ENCODE measurements around the gene OR2G6.
"Not testable (repeated sequence)": the region's sequence is repeated elsewhere in the genome, so short reads cannot be mapped to it uniquely, and the experiment has no call there.

The OR2G6 gene

DNA sequence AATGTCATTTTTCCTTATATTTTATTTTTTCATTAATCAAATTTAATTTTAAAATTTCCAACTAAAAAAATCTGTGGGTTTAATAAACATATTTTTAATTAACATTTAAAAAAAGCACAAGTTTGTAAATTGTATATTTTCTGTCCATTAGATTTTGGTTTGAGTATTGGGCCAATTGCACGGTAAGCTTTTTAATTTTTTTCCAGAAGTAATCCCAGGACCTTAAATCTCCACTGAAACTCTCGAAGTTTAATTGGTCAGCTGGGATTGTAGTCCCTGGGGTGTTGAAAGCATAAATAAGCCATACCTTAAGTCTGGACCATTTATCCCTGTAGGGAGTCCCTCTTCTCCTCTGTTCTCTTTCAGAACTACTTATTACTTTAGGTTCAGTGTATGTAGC, at the start of gene OR2G6:
OR2G6 (plus strand) TSS at position 301 of the 400 bp plus-strand sequence. CDS start 13,574 bp downstream, outside the sequence.
- not testable (repeated sequence) for DNase-seq (ENCODE audit: low spot score)

DNA sequence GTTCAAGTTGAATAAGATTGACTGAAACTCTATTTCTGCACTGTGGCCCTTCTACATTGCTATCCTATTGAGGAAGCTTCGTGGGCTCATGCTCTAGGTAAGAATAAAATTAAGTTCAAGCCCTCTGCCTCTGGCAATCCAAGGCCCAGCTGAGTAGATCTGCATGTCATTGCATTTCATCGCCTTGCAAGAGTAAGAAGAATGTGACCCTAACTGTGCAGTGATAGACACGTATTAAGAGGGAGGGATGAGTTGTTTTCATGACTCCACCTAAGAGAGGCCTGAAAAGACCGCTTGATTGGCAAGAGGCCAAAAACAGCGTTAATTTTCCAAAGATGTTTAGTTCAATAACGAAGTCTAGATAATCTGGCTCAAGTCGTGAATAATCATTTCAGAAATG, 48.8 kb upstream of the OR2G6 start:
- not testable (repeated sequence) for DNase-seq (ENCODE audit: low spot score)

DNA sequence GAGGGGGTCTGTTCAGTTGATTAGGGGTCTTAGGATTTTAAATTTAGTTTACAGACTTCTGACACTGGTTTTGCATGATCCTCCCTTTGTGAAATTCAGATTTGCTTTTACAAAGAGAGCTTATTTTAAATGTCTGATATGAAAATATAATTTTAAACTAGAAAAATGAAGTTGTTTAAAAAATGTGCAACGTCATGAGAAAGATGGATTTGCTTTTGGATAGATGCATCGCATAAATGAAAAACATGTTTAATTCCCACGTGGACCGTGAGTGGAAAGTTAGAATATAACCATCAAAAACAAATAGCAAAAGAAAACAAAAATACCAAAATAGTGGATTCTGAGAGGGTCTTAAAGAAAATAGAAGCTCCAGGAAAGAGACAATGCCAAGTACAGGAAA, 36.7 kb upstream of the OR2G6 start:
- no peak for DNase-seq (ENCODE audit: low spot score)

DNA sequence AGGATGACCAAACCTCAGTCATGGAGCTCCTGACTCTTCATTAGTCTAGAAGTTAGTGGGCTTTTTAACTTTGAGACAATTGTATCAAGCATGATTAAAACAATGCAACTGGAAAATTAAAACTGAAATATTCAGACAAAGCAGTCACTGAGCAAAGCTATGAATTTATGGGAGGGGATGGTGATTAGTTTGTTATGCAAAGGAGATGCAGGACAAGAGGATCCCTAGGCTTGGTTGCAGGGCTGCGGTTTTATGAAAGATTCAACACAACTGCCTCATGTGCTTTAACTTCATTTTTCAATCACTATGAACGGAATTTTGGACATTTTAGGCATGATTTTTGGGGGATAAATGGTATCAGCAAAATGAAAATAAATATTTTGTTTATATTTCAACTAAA, 35.8 kb upstream of the OR2G6 start:
- not testable (repeated sequence) for DNase-seq (ENCODE audit: low spot score)

DNA sequence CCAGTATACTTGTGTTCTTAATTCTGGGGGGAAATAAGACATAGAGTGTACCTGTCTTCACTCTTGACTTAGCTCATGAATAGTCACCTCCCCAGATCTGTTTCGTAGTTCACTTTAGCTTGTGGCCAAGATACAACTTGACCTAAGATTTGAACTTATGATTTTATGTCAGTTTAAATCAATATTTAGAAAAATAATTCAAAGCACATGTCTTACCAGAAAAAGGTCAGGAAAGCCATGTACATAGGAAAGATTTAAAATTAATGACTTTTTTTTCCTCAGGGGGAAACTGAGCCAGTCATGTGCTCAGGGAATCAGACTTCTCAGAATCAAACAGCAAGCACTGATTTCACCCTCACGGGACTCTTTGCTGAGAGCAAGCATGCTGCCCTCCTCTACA, 34.8 kb upstream of the OR2G6 start, which contains the start of gene OR2T3:
OR2T3 (plus strand) TSS at position 301 of the 400 bp plus-strand sequence; CDS start at position 301, 0 bp downstream.
- not testable (repeated sequence) for DNase-seq (ENCODE audit: low spot score)

DNA sequence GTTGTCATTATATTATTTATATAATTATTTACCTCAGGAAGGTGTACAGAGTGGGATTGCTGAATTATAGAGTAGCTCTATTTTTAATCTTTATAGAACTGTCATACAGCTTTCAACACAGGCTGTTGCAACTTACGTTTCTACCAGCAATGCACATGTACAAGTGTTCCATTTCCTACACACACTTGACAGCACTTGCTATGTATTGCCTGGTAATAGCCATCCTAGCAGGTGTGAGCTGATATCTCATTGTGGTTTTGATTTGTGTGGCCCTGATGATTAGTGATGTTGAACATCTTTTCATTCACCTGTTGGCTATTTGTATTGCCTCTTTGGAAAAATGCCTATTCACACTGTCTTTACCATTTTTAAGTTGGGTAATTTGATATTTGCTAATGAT, 32.2 kb upstream of the OR2G6 start:
- DNase-seq (ENCODE audit: low spot score) = not testable (repeated sequence)

DNA sequence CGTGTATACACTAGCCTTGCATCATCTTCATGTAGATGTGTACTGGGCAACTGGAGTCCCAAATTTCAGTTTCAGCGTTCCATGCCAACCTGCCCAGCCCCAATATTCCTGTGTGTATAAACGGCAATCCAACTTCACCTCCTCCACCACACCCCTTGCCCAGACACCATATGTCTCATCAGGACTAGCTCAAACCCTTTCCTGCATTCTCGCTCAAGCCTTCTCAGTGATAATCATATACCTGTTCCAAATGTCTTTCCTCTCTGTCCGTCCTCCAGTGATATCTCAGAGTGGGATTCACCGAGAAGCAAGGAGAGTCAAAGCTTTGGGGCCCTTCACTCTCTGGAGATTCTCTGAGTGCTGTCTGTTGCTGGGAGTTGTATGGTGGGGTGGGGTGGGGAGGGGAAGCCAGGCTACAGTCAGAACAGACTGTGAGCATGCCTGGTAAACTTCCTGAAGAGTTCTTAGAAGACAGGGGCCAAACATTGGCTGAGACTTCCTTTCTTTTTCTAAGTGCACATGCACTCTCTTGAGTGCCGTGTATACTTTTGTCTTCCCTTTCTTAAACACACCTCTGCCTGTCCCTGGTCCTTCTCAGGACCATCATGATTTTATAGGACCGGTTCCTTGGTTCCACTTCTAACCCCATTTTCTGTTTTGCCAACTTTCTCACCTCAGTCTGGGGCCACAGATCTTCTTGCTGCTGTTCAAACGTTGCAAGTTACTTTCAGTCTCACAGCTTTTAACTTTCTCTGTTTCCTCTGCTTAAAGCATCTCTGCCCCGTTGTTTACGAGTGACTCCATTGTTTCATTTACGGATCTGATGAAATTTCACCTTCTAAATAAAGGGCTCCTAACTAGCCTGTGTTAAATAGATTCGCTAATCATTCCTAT, 25.9 kb upstream of the OR2G6 start:
- not testable (repeated sequence) for DNase-seq (ENCODE audit: low spot score)

DNA sequence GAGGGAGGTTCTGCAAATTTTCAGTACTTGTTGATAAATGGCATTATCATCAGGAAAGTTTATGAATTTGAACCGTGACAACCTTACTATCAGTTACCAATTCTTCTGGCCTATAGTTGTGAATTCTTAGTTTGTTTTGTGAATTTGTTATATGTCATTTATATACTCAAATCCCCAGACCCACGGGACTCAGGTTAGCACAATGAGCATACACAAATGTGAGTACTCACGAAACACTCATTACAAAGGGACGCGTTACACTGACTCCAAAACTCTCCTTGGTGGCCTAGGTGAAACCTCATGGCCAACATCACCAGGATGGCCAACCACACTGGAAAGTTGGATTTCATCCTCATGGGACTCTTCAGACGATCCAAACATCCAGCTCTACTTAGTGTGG, 19.6 kb upstream of the OR2G6 start, which contains the start of gene OR2T5:
OR2T5 (plus strand) TSS at position 301 of the 400 bp plus-strand sequence; CDS start at position 301, 0 bp downstream.
- DNase-seq (ENCODE audit: low spot score) = not testable (repeated sequence)

DNA sequence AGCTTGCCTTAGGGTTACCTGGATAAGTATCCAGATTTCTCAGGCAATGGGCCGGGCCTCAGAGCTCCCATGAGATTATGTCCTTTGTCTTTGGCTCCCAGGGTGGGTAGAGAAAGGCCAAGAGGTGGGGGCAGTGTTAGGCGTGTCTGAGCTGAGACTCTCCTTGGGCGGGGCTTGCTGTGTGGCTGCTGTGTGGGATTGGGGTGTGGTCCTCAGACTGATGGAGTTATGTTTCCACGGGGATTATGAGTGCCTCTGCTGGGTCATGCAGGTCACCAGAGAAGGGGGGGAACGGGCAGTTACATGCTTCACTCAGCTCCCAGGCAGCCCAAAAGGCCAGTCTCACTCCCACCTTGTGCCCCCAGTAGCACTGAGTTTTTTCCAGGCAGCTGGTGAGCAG, 11.2 kb upstream of the OR2G6 start:
- DNase-seq (ENCODE audit: low spot score) = not testable (repeated sequence)

DNA sequence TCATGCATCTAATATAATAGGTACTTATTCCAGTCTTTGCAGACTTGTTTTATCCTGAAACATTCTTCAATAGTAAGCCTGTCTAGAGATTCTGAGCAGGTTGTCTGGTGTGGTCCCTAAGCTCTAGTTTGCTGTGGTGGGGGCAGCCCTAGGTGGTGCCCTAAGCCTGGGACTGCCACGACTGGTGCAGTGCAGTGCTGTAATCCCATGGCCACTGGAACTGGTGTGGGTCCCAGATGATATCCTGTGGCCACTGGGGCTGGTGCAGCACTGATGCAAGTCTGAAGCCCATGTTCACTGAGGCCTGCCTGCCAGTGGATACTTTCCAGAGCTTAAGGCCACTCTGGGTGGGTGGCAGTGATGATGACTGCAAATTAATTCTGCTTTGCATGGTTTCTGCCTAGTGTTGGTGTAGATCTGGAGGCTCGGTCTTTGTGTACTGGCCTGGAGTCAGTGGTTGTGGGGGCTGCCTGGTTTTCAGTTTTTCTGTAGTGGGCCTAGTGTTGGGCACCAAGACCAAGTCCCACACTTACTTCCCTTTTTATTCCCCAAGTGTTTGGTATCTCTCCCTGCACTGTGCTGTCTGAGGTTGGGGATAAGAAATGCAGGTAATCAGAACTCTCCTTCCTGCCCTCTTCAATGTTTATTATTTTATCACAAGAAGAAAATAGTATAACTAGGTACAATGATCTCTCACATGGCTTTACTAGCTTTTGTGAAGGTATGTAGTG, 7.4 kb upstream of the OR2G6 start:
- DNase-seq (ENCODE audit: low spot score) = peak; percentile 3

DNA sequence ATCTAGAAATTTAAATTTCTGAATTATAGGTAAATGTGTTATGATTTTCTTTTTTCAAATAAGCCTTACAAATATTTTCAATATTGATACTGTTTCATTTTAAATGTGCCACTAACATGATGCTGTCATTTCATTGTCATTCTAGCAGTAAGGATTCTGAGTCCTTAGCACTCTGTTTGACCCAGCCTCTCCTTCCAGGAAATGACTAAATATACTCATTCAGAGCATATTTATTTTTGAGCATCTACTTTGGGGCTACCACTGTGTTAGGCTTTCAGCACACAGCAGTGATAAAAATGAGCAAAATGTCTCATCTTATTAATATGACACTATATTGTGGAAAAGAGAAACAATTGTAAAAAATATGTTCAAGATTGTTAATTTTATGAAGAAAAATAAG, 2.3 kb downstream of the OR2G6 start:
- not testable (repeated sequence) for DNase-seq (ENCODE audit: low spot score)

DNA sequence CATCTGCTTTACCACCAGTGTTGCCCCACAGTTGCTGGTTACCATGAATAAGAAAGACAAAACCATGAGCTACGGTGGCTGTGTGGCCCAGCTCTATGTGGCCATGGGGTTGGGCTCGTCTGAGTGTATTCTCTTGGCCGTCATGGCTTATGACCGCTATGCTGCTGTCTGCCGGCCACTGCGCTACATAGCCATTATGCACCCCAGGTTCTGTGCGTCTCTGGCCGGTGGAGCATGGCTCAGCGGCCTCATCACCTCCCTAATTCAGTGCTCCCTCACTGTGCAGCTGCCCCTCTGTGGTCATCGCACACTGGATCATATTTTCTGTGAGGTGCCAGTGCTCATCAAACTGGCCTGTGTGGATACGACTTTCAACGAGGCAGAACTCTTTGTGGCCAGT, 14.0 kb downstream of the OR2G6 start:
- no peak for DNase-seq (ENCODE audit: low spot score)

DNA sequence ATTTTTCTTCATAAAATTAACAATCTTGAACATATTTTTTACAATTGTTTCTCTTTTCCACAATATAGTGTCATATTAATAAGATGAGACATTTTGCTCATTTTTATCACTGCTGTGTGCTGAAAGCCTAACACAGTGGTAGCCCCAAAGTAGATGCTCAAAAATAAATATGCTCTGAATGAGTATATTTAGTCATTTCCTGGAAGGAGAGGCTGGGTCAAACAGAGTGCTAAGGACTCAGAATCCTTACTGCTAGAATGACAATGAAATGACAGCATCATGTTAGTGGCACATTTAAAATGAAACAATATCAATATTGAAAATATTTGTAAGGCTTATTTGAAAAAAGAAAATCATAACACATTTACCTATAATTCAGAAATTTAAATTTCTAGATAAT, 29.6 kb downstream of the OR2G6 start:
- DNase-seq (ENCODE audit: low spot score) = not testable (repeated sequence)

DNA sequence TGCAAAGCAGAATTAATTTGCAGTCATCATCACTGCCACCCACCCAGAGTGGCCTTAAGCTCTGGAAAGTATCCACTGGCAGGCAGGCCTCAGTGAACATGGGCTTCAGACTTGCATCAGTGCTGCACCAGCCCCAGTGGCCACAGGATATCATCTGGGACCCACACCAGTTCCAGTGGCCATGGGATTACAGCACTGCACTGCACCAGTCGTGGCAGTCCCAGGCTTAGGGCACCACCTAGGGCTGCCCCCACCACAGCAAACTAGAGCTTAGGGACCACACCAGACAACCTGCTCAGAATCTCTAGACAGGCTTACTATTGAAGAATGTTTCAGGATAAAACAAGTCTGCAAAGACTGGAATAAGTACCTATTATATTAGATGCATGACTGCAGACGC, 39.5 kb downstream of the OR2G6 start:
- not testable (repeated sequence) for DNase-seq (ENCODE audit: low spot score)

DNA sequence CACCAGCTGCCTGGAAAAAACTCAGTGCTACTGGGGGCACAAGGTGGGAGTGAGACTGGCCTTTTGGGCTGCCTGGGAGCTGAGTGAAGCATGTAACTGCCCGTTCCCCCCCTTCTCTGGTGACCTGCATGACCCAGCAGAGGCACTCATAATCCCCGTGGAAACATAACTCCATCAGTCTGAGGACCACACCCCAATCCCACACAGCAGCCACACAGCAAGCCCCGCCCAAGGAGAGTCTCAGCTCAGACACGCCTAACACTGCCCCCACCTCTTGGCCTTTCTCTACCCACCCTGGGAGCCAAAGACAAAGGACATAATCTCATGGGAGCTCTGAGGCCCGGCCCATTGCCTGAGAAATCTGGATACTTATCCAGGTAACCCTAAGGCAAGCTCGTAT, 43.2 kb downstream of the OR2G6 start:
- DNase-seq (ENCODE audit: low spot score) = not testable (repeated sequence)

DNA sequence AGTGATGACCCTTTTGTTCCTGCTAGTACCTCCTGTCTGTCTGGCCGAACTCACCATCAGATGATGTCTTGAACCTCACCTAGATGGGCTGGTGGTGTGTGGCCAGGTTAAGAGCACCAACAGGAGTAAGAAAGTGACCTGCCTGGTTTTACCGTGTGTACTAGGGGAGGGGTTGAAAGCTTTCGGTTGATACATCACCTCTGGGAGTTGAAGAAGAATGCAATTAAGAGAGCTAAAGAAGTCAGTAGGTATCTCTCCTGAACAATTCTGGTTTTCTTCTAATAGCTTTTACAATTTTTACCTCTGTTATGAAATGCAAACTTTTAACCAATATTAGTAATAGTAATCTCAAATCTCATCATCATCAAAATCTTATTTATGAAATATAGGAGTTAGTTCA, 54.8 kb downstream of the OR2G6 start, which contains the start of gene OR2T29:
OR2T29 (minus strand) TSS at position 101 of the 400 bp plus-strand sequence. CDS start 3,281 bp downstream, outside the sequence.
- not testable (repeated sequence) for DNase-seq (ENCODE audit: low spot score)

DNA sequence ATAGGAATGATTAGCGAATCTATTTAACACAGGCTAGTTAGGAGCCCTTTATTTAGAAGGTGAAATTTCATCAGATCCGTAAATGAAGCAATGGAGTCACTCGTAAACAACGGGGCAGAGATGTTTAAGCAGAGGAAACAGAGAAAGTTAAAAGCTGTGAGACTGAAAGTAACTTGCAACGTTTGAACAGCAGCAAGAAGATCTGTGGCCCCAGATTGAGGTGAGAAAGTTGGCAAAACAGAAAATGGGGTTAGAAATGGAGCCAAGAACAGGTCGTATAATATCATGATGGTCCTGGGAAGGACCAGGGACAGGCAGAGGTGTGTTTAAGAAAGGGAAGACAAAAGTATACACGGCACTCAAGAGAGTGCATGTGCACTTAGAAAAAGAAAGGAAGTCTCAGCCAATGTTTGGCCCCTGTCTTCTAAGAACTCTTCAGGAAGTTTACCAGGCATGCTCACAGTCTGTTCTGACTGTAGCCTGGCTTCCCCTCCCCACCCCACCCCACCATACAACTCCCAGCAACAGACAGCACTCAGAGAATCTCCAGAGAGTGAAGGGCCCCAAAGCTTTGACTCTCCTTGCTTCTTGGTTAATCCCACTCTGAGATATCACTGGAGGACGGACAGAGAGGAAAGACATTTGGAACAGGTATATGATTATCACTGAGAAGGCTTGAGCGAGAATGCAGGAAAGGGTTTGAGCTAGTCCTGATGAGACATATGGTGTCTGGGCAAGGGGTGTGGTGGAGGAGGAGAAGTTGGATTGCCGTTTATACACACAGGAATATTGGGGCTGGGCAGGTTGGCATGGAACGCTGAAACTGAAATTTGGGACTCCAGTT, 57.9 kb downstream of the OR2G6 start:
- DNase-seq (ENCODE audit: low spot score) = not testable (repeated sequence)

DNA sequence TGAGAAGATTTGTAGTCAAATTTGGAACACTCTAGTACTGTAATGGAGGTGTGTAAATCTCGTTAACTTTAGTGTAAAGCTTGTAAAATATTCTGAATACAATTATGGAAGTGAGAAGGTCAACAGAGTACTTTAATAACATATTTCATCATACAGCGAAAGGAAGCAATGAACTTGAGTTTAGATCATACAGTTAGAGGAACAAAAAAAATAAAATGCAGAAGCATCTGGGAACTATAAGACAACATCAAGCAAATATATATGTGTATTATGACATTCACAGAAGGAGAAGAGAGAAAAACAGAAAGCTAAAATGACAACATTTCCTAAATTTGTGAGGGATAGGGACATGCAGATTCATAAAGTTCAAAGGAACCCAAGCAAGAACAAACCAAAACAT, 61.2 kb downstream of the OR2G6 start:
- not testable (repeated sequence) for DNase-seq (ENCODE audit: low spot score)

DNA sequence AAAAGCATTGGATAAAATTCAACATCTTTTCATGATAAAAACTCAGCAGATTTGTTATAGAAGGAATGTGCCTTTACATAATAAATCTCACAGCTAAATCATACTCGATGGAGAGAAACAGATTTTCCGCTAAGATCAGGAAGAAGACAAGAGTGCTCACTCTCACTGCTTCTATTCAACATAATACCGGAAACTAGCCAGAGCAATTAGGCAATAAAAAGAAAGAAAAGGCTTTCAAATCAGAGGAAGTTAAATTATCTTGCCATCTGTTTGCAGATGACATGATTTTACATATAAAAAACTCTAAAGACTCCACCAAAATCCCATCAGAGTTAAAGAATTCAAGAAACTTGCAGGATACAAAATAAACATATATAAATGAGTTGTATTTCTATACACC, 62.9 kb downstream of the OR2G6 start:
- DNase-seq (ENCODE audit: low spot score) = not testable (repeated sequence)

DNA sequence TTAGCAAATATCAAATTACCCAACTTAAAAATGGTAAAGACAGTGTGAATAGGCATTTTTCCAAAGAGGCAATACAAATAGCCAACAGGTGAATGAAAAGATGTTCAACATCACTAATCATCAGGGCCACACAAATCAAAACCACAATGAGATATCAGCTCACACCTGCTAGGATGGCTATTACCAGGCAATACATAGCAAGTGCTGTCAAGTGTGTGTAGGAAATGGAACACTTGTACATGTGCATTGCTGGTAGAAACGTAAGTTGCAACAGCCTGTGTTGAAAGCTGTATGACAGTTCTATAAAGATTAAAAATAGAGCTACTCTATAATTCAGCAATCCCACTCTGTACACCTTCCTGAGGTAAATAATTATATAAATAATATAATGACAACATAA, 64.2 kb downstream of the OR2G6 start:
- not testable (repeated sequence) for DNase-seq (ENCODE audit: low spot score)

DNA sequence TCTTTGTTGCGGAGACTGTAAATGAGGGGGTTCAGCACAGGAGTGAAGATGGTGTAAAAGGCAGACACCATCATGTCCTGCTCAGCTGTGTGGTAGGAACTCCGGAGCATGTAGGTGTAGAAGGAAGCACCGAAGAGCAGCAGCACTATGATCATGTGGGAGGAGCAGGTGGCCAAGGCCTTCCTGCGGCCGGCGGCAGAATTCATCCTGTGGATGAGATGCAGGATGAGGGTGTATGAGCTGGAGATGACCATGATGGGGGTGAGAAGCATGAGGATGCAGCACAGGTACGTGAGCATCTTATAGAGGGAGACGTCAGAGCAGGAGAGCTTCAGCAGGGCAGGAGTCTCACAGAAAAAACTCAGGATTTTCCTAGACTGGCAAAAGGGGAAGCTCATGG, 66.0 kb downstream of the OR2G6 start:
- not testable (repeated sequence) for DNase-seq (ENCODE audit: low spot score)

DNA sequence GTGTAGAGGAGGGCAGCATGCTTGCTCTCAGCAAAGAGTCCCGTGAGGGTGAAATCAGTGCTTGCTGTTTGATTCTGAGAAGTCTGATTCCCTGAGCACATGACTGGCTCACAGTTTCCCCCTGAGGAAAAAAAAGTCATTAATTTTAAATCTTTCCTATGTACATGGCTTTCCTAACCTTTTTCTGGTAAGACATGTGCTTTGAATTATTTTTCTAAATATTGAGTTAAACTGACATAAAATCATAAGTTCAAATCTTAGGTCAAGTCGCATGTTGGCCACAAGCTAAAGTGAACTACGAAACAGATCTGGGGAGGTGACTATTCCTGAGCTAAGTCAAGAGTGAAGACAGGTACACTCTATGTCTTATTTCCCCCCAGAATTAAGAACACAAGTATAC, 66.8 kb downstream of the OR2G6 start, which contains the start of gene OR2T34:
OR2T34 (minus strand) TSS at position 101 of the 400 bp plus-strand sequence; CDS start at position 101, 0 bp downstream.
- DNase-seq (ENCODE audit: low spot score) = not testable (repeated sequence)
